Measurements from ENCODE around the gene HES5. TPM values are rescaled to one million over a fixed set of nuclear protein-coding genes. Genes with fewer than 3 reads are reported as not detected.

The HES5 gene
- total RNA-seq, 1 experiment from 2014 or later: 0.84 TPM

GRCh38 chr1:2489615-2490014, 40.4 kb downstream of the HES5 start:
- DNase-seq: no peak
- no peak for TF ChIP-seq CTCF (conservative IDR thresholded peaks at IDR 0.05; ENCODE audit: low read depth, low read length)
- no peak overlapping the region for H3K4me2 ChIP-seq (ENCODE audit: low read length)
- H4K20me1 ChIP-seq (ENCODE audit: low read length): no peaks in the 10 kb centered on the region
- intact Hi-C loops (cut with micrococcal nuclease): no loop called here
- no peak for ATAC-seq
- no peaks in the 10 kb centered on the region for H3K9me2 ChIP-seq (replicated peaks; ENCODE audit: low read length)
- peaks cover 15% of the 10 kb centered on the region for H3K4me1 ChIP-seq (ENCODE audit: insufficient read depth, low read length)
- no peak overlapping the region for H3K4me3 ChIP-seq (ENCODE audit: low read length)
- H3K27ac ChIP-seq (ENCODE audit: low read length): no peak overlapping the region
- H3K9ac ChIP-seq (ENCODE audit: low read length): no peak overlapping the region
- H3K9me3 ChIP-seq (ENCODE audit: low read length): no peaks in the 10 kb centered on the region
- H3K79me2 ChIP-seq (ENCODE audit: low read length): no peaks in the 10 kb centered on the region
- POLR2A ChIA-PET (ENCODE audit: unreplicated experiment): interaction anchor here (0.5 kb wide), 1 partner anchor 15 kb away, joined by 6 read pairs; no protein-coding TSS in a partner anchor
- H3K36me3 ChIP-seq (ENCODE audit: low read depth, low read length): no peaks in the 10 kb centered on the region
- no peaks in the 10 kb centered on the region for H3F3A ChIP-seq (ENCODE audit: low read length, unreplicated experiment)
- H3K27me3 ChIP-seq (ENCODE audit: low read length): no peaks in the 10 kb centered on the region
- CTCF ChIA-PET: no interaction called here
- H2AFZ ChIP-seq (ENCODE audit: low read length): no peak overlapping the region
- no TSS peak for BruUV-seq (replicated peaks)

- POLR2A ChIA-PET (ENCODE audit: unreplicated experiment): interaction anchor here (0.6 to 0.7 kb wide), 3 partner anchors 27 to 953 kb away, joined by 3 to 4 read pairs (median 3); no protein-coding TSS in a partner anchor
Measured at GRCh38 chr1:2488688-2489087, 41.4 kb downstream of the HES5 start.

GRCh38 chr1:2486558-2486957, 43.5 kb downstream of the HES5 start:
- H3K79me2 ChIP-seq (ENCODE audit: low read length): no peaks in the 10 kb centered on the region
- no peaks in the 10 kb centered on the region for H3K27me3 ChIP-seq (ENCODE audit: low read length)
- no peak overlapping the region for H3K4me3 ChIP-seq (ENCODE audit: low read length)
- intact Hi-C loops (cut with micrococcal nuclease): no loop called here
- no peak overlapping the region for H2AFZ ChIP-seq (ENCODE audit: low read length)
- H3K9me2 ChIP-seq (replicated peaks; ENCODE audit: low read length): no peaks in the 10 kb centered on the region
- no TSS peak for BruUV-seq (replicated peaks)
- H3F3A ChIP-seq (ENCODE audit: low read length, unreplicated experiment): no peaks in the 10 kb centered on the region
- TF ChIP-seq EZH2 (IDR thresholded peaks at IDR 0.05; ENCODE audit: low read length, unreplicated experiment): no peak
- TF ChIP-seq CTCF (conservative IDR thresholded peaks at IDR 0.05; ENCODE audit: low read depth, low read length): no peak
- no peak for TF ChIP-seq EZH2phosphoT487 (IDR thresholded peaks at IDR 0.05; ENCODE audit: borderline replicate concordance, low read length)
- no peak overlapping the region for H3K4me2 ChIP-seq (ENCODE audit: low read length)
- H3K9me3 ChIP-seq (ENCODE audit: low read length): no peaks in the 10 kb centered on the region
- ChIA-PET POLR2A (ENCODE audit: unreplicated experiment) (no interaction called here), CTCF (no interaction called here)
- H3K27ac ChIP-seq (ENCODE audit: low read length): no peak overlapping the region
- no peak overlapping the region for H3K9ac ChIP-seq (ENCODE audit: low read length)
- H4K20me1 ChIP-seq (ENCODE audit: low read length): no peaks in the 10 kb centered on the region
- no peaks in the 10 kb centered on the region for H3K4me1 ChIP-seq (ENCODE audit: insufficient read depth, low read length)
- H3K36me3 ChIP-seq (ENCODE audit: low read depth, low read length): no peaks in the 10 kb centered on the region
- DNase-seq: no peak
- ATAC-seq: no peak

More at GRCh38 chr1:2488688-2489087, 41.4 kb downstream of the HES5 start:
- Histone ChIP-seq H3F3A (ENCODE audit: low read length, unreplicated experiment) (no peaks in the 10 kb centered on the region), H3K4me3 (ENCODE audit: low read length) (no peak overlapping the region), H3K9ac (ENCODE audit: low read length) (no peak overlapping the region), H4K20me1 (ENCODE audit: low read length) (no peaks in the 10 kb centered on the region), H3K27me3 (ENCODE audit: low read length) (no peaks in the 10 kb centered on the region), H3K79me2 (ENCODE audit: low read length) (no peaks in the 10 kb centered on the region), H3K4me1 (ENCODE audit: insufficient read depth, low read length) (peaks cover 6% of the 10 kb centered on the region), H3K36me3 (ENCODE audit: low read depth, low read length) (no peaks in the 10 kb centered on the region), H2AFZ (ENCODE audit: low read length) (no peak overlapping the region), H3K4me2 (ENCODE audit: low read length) (no peak overlapping the region), H3K27ac (ENCODE audit: low read length) (no peak overlapping the region), H3K9me2 (replicated peaks; ENCODE audit: low read length) (no peaks in the 10 kb centered on the region), H3K9me3 (ENCODE audit: low read length) (no peaks in the 10 kb centered on the region)
- no peak for TF ChIP-seq EZH2phosphoT487 (IDR thresholded peaks at IDR 0.05; ENCODE audit: borderline replicate concordance, low read length)
- TF ChIP-seq CTCF (conservative IDR thresholded peaks at IDR 0.05; ENCODE audit: low read depth, low read length): no peak
- TF ChIP-seq EZH2 (IDR thresholded peaks at IDR 0.05; ENCODE audit: low read length, unreplicated experiment): no peak
- BruUV-seq (replicated peaks): no TSS peak
- CTCF ChIA-PET: no interaction called here
- ATAC-seq: no peak
- DNase-seq: no peak
- intact Hi-C loops (cut with micrococcal nuclease): no loop called here
